Fibroblast of peridontal ligament (primary cell): ENCODE data around the gene GPN2.
A peak's percentile ranks its signal among the peaks of the same experiment; 100 is the strongest.
"Not testable (repeated sequence)": the region's sequence is repeated elsewhere in the genome, so short reads cannot be mapped to it uniquely, and the experiment has no call there.

Source experiments
- DNase-seq: peaks from one replicate; pipeline ENCODE4 v3.0.0-alpha.2; 2010; ENCODE audit errors: extremely low read depth

The GPN2 gene

DNA sequence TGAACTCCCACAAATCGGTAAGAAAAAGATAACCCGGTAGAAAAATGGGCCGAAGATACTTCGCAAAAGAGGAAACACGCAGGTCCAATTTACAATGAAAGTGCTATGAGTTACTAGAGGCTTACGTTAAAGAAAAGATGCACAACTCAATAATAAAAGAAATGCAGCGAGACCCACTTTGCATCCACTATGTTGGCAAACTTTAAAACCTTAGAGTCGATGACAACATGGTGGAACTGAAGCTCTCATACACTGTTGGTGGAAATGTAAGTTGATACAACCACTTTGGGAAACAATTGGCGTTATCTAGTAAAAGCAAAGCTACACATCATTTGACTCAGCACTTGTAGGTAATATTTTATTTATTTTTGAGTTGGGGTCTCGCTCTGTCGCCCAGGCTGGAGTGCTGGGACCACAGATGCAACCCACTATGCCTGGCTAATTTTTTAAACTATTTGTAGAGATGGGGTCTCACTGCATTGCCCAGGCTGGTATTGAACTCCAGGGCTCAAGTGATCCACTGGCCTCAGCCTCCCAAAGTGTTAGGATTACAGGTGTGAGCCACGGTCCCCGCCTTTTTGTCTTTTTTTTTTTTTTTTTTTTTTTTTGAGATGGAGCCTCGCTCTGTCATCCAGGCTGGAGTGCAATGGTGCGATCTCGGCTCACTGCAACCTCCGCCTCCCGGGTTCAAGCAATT is 10.9 kb upstream of the GPN2 start:
- DNase-seq, result no peak

DNA sequence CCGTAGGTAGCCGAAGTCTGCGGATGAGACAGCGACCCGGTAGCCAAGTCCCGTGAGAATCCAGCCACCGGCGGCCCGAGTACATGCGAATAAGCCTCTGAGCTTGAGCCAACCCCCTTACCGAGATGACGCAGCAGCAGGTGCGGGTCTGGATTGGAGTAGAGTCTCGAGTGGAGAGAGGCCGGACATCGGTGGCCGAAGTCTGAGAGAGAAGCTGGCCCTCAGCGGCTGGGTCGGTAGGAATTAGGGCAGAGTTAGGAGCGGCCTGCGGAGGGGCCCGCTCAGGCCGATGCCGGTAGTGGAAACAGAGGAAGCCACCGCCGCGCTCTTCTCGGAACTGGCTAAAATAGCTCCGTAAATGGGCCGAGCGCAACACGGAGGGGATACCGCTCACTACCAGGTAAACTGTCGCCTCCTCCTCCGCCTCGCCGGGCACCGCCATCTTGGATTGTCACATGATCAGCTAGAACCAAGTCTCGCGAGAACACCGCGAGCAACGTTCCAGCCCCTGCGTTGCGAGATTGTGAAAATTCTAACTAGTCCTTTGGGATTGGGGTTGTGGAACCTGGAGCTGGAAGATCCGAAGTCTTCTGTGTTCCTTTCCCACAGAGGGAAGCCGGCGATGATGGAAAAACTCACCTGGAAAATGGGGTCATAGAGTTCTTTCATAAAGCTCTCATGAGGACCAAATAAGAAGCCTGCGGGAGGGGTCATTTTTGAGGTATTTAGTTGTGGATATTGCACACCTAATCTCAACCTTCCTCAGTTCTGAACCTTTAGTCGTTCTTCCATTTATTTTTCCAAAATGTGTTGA is 10.1 kb upstream of the GPN2 start, which contains the start of gene GPATCH3:
GPATCH3 (minus strand) TSS at position 467 of the 814 bp plus-strand sequence; CDS start at position 442, 25 bp downstream.
- DNase-seq, result peak; percentile 97

DNA sequence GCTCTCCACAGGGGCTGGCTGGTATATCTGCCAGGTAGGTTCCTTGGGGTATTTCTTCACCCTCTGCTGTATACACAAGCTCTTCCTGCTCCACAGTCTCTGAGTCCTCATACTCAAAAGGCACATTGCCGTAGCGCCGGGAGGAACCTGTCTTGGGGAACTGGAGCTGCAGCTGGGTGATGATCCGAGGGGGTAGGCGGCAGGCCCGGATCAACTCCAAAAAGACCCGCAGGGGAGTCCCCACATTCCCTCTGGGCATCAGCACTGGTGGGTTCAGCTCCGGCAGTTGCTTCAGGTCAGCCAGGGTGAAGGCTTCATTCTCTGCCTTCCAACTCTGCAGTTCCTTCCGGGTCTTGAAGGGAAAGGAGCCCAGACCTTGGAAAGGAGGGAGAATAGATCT is 7.3 kb upstream of the GPN2 start:
- DNase-seq, result no peak

DNA sequence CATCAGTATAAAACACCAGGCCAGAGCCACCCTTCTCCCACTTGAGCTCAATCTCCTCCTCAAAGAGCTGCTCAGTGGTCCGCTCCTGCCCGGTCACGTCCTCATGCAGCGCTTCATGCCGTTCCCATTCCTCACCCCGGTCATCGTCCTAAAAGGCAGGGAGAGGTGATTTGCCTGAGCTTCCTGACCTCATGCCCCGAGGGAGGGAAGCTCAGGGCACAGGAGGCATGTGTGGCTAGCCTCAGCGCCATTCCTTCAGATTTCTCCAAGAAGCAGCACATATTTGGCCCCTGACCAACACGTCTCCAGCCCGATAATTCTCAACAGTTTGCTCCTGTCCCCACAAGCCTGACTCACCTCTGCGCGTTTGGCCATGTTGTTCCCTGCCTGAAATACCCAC is 4.2 kb upstream of the GPN2 start:
- DNase-seq, result no peak

DNA sequence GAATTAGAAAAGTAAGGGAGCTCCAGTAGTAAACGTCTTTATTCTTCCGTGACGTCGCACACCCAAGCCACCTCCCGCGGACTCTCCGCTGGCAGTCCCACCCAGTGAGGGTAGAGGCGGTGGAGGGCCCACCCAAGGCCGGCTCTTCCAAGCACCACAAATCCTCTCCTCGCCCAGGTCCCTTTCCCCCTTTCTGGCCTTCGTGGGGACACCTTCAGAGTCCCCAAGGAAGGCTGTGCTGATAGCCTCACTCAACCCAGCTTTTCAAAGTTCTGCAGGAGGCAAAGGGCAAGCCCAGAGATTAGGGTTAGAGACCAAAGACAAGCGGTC is 349 bp upstream of the GPN2 start:
- no peak for DNase-seq

DNA sequence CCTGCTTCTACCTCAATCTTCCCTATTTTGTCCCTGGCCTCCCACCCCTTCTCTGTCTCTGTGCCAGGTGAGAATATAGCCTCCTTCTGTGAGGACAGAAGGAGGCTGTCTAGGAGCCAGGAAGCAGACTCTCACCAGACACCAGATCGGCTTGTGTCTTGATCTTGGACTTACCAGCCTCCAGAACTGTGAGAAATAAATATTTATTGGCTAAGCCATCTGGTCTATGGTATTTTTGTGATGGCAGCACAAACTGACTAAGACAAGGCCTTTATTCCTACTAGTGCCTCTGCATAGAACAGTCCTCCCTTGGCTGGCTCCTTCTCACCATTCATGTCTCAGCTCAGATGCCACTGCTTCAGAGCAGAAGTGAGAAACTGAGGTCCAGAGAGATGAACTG is 1.9 kb downstream of the GPN2 start:
- DNase-seq, result no peak

DNA sequence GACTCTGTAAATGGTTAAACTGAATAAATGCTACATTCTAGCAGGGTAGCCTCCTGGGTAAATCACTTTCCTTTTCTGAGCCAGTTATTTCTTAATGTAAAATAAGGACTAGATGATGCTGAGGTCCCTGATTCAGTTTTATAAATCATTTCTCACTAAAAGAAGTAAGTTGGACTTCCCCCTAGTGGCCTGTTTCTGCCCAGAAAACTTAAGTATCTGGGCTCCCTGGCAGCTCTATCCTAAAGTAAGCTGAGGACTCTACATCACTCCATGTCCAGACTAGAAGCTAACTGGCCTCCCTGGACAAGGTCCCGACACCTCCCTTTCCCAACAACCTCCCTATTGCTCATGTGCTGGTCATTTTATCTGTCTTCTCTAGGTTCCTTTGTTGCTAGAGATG is 3.0 kb downstream of the GPN2 start:
- peak; percentile 59 for DNase-seq

DNA sequence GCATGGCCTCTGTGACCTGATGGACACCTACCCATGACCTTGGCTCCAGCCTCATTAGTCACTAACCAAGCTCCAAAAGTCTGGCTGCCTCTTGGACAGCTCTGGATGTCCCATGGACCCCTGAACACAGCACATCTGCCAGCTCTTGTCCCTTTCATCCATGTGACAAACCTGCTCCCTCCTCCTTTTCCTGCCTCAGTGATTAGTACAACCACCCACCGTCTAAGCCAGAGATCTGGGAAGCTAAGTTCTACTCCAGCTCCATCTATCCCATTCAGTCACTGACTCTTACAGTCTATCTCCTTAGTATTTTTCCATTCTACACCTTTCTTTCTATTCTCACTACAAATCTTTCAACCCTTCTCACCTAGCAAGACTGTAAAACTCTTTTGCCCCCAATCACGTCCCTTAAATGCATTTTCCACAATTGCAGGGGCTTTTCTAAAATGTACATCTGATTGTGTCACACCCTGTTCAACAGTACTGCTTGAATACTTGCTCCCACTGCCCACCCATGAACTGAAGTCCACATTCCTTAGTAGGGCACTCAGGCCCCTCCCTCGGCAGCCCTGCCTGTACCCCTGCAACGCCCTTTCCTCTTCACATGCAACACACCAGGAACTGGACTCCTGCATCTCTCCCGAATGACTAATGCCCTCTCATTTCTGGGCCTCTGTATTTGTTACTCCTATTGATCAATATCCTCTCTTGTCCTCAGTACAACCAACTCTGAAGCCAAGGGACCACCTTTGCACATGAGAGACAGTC is 7.2 kb downstream of the GPN2 start:
- DNase-seq, result no peak

DNA sequence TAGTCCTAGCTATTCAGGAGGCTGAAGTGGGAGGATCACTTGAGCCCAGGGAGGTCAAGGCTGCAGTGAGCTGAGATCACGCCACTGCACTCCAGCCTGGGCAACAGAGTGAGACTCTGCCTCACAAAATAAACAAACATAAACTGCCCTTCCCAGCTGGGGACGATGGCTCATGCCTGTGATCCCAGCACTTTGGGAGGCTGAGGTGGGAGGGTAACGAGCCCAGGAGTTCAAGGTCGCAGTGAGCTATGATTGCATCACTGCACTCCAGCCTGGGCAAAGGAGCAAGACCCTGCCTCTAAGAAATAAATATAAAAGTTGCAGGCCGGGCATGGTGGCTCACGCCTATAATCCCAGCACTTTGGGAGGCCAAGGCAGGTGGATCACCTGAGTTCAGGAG is 8.5 kb downstream of the GPN2 start:
- DNase-seq, result not testable (repeated sequence)

DNA sequence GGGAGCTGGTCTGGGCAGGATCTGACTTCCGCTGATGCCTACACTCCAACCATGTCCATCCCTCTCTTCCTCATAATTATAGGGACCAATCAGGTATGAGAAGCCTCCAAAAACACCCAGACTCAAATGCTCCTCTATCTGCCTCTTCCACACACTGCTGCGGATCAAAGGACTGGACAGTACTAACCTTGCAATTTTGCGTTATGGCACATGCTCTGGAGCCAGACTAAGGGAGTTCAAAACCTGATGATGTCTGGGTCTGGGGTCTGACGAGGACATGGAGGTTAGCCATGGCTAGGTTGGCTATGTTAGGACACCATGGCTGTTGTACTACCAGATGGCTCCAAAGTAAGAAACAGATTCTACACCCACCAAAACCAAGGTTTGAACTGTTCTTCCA is 10.3 kb downstream of the GPN2 start:
- no peak for DNase-seq

DNA sequence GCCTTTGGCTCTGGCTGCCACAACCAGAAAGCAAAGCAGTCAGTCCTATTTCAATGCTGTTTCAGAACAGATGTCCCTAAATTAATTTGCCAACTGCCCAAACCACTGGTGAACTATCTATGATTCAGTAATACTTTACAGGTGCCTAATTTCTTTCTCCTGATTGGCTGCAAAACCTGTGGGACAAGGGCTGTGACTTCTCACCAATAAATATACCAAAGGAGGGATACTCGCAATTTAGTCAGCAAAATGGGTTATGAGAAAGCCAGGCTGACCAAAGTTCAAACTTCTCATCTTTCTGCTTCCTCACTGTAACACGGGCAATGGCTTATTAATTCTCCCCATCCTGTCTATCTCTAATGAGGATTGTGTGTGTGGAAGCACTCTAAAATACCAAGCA is 12.8 kb downstream of the GPN2 start:
- DNase-seq, result no peak

DNA sequence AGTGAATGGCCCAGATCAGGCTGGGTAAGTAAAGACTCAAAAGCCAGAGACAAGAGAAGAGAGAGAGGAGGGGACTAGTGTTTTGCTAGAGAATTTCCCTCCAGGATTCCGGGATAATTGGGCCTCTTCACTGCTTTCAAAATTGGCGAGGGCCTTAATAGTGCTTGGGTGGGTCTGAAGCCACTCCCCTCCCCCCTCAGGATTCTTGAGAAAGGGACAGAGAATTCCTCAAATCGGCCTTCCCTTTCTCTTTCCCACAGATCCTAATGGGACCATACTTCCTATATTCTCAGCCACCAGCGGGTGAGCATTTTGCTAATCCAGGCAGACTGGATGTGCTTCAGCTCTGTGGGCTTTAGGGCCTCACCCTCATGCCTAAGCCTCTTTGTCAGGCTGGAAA is 15.2 kb downstream of the GPN2 start:
- no peak for DNase-seq

DNA sequence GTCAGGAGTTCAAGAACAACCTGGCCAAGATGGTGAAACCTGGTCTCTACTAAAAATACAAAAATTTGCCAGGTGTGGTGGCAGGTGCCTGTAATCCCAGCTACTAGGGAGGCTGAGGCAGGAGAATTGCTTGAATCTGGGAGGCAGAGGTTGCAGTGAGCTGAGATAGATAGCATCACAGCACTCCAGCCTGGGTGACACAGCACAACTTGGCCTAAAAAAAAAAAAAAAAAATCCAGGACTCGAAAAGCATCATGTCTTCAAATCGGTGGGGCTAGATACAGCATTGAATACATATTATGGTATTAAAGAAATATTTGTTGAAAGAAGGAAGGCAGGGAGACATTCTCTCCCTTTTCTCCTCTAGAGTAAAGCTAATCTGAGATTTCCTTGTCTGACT is 17.0 kb downstream of the GPN2 start:
- DNase-seq, result not testable (repeated sequence)

DNA sequence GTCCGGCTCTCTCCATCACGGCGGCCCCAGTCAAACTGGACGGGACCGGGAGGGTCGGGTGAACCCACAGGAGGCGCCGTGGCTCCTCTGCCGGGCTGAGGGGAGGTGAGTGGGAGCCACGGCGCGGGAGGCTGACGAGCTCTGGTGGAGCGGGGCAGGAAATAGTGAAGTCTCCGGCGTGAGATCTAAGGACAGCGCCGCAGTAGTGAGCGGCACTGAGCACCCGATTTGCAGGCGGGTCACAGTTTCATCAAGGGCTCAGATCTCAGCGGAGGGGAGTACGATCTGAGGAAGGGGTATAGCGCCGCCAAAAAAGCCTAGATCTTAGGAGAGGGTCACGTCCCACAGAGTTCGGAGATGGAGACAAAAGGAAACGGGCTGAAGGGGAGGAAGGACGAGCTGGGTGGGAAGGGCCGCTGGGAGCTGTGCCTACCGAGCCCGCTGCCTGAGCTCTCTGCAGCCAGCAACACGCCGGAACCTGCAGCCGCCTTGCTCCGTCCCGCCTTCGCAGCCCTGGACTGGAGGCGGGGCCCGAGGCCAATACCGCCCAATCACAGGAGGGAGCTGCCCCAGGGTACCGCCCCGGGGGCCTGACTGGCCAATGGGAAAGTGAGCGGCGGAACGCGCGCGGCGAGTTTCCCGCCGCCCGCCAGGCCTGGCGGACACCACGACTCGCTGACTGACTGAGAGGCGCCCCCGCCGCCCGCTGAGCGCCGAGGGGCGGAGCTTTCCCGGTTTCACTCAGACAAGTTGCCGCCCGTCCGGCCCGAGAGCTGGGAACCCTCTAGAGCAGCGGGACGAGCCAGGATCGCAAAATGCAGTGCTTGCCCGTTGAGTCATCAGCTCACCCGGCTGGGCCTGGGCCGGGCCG is 25.2 kb downstream of the GPN2 start:
- DNase-seq, result peak; percentile 96

DNA sequence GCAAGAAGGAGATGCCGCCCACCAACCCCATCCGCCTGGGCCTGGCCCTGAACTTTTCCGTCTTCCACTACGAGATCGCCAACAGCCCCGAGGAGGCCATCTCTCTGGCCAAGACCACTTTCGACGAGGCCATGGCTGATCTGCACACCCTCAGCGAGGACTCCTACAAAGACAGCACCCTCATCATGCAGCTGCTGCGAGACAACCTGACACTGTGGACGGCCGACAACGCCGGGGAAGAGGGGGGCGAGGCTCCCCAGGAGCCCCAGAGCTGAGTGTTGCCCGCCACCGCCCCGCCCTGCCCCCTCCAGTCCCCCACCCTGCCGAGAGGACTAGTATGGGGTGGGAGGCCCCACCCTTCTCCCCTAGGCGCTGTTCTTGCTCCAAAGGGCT is 26.4 kb downstream of the GPN2 start:
- no peak for DNase-seq

DNA sequence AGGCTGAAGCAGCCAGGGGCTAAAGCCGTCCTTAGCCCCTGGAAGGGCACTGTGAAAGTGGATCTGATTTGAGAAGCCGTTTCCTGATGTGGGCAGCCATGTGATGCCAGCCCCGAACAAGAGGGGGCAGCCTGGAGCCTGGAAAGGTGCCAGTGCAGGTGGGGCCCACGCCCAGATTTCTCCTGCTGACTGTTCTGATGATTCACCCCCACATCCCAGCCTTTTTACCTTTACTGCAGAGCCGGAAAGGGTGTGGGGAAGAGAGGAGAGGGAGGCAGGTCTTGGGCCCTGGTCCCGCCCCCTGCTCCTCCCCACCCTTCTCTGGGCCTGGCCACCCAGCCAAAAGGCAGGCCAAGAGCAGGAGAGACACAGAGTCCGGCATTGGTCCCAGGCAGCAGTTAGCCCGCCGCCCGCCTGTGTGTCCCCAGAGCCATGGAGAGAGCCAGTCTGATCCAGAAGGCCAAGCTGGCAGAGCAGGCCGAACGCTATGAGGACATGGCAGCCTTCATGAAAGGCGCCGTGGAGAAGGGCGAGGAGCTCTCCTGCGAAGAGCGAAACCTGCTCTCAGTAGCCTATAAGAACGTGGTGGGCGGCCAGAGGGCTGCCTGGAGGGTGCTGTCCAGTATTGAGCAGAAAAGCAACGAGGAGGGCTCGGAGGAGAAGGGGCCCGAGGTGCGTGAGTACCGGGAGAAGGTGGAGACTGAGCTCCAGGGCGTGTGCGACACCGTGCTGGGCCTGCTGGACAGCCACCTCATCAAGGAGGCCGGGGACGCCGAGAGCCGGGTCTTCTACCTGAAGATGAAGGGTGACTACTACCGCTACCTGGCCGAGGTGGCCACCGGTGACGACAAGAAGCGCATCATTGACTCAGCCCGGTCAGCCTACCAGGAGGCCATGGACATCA is 27.1 kb downstream of the GPN2 start, which contains the start of gene SFN:
SFN (plus strand) TSS at position 369 of the 904 bp plus-strand sequence; CDS start at position 433, 64 bp downstream.
- DNase-seq, result no peak

DNA sequence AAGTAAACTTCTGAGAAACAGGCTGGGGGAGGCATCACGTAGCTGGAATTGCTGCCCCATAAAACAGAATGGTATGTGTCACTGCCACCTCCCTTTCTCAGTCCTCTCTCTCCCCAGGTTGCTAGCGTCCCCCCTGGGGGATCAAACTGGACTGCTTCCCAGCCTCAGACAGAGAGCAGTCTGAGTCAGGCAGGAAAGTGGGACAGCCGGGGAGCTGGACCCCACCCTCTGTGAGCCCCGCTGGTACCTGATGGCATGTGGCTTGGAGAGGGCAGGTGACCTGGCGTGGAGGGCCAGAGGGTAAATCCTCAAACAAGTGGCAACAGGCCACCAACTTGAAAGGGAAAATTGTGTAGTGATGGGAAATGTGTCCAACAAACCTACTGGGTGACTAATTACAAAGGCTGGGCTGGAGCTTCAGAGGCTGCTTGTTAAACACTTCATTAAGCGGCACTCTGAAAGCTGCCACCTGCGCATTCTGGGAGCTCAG is 28.1 kb downstream of the GPN2 start:
- no peak for DNase-seq

DNA sequence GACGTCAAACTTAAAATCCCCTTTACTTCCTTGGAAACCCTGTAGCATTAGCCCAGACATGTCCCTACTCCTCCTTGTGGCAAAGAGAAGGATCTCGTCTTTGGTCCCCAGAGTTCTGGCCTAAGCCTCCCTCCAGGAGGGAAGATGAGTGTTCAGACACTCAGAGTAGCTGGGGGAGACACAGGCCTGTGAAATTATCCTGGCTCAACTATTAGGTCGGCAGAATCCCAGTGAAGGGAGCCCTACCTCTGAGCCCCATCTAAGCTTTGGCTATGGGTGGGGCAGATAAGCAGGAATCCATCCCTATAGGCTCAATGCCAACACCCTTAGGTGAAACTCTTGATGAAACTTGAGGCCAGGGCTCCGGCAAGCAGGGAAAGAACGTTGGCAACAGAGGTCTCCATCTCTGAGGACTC is 28.8 kb downstream of the GPN2 start:
- peak; percentile 51 for DNase-seq

DNA sequence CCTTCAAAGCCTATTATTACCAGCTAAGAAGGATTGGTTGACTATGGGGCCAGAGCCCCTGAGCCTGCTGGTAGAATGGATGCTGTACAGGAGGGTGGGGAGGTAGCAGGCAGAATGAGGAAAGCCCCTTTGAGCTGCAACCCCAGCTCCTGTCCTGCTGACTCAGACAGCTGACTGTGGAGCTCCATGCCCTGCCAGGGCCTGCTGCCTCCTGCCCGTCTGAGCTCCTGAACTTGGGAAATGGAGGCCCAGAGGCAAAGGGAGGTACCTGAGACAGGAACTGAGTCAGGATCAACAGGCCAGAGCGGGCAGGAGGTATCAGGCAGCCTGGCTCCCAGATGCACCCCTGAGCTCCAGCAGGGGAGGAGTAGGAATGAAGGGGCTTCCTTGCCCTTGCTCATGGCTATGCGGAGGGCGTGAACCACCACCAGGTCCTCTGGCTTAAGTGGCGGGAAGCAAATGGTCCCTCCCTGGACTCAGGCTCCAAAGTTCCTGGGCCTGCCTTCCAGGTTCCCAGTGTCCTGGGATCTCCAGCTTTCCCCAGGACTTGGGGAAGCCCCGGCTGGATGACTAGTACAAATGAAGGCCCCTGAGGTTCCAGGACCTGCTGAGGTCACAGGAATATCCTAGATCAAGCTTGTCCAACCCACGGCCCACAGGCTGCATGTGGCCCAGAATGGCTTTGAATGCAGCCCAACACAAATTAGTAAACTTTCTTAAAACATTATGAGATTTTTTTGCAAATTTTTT is 31.0 kb downstream of the GPN2 start:
- no peak for DNase-seq

DNA sequence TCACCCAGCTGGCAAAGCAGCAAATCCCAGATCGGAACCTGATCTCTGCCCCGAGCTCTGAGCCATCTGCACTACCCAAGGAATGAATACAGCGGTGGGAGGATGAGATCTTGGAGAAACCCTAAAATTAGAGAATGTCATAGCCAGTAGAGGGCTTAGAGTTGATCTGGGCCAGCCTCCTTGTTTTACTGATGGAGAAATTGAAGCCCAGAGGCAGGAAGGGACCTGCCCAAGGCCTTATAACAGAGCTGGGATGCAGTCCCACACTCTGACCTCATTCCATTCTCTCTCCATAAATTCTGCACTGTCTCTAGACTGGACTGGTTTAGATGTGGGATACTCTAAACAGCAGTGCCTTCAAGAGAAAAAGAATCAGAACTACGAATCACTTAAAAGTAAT is 31.9 kb downstream of the GPN2 start:
- DNase-seq, result peak; percentile 24
